Measurements from ENCODE around the gene MRM1.

The MRM1 gene

DNA sequence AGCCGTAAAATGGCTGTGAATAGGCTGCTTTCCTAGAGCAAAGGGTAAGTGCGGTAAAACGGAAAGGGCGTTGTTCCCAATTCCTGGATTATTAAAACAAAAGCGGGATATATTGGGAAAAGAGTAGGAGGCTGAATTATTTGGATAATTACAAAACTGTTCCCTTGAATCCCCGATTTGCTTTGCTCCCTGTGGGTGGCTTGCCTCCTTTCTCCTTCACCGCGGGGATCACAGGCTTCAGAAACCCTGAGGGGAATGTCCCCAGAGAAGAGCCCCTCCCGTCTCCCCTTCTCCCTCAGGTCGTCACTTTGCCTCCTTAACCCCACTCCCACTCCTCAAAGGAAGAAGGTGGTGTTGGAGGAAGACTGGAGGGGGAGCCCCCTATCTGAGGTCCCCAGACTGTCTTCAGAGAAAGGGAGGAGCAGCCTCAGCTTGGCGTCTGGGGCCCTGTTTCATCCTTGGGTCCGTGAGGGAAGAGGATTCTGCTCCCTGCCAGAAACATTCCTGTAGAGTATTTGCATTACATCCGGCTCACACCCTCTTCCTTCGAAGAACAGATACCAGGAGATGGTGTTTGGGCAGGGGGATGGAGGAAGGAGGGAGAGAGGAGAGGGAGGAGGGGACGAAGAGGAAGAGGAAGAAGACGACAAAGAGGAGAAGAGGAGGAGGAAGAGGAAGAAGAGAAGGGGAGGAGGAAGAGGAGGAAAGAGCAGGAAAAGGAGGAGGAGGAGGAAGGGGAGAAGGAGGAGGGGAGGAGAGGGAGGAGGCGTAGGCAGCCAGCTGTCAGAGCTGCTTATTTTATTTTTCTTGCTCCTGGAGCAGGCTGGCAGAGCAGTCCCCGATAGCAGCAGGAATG lies 31.8 kb downstream of the MRM1 start:
- DNase-seq, result no peak

DNA sequence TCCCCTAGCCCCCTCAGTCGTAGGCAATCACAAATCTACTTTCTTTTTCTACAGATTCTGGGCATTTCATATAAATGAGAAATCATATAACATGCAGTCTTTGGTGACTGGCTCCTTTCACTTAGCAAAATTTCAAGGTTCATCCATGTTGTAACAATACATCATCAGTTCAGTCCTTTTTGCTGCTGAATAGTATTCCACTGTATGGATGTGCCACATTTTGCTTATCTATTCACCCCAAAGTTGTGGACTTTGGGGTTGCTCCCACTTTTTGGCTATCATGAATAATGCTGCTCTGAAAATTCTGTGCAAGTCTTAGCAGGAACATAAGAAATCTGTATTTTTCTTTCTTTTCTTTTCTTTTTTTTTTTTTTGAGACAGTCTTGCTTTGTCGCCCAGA lies 39.0 kb downstream of the MRM1 start:
- DNase-seq, result no peak

DNA sequence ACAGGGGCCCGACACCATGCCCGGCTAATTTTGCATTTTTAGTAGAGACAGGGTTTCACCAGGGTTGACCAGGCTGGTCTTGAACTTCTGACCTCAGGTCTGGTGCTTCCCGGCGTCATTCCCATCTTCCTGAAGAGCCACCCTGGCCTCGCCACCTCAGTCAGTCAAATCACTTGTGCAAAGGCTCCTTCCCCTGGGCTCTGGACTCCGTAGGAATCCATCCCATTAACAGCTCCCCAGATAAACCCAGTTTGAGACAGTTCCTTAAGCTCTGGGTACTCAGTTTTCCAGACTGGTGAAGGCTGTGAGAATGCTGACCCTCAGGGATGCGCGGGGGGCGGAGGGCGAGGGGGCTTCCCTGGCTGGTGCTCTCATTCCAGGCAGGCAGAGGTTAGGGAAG lies 39.5 kb downstream of the MRM1 start:
- DNase-seq, result no peak

DNA sequence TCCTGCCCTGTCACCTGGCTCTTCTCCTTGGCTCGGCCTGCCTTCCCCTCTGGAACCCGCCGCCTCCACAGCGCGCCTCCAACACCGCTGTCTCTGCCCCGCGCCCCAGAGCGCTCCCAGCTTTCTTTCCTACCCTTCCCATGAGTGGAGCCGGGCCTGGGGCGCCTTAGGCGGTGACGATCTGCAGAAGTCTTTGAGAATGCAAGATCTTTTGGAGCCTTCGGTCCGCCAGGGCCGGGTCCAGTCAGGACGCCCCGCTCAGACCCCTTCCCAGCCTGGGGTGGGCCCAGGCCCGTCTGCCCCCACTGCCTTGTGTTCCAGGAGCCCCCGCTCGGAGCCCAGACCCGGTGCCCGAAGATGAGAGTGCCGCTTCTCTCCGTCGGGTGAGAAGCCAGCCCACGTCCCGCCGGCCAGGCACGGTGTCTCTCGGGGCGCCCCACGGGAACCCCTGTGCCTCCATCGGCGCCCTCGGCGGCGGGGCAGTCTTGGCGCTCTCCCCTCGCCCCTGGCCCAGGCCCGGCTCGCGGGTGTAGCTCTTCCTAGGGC lies 40.0 kb downstream of the MRM1 start:
- no peak for DNase-seq

DNA sequence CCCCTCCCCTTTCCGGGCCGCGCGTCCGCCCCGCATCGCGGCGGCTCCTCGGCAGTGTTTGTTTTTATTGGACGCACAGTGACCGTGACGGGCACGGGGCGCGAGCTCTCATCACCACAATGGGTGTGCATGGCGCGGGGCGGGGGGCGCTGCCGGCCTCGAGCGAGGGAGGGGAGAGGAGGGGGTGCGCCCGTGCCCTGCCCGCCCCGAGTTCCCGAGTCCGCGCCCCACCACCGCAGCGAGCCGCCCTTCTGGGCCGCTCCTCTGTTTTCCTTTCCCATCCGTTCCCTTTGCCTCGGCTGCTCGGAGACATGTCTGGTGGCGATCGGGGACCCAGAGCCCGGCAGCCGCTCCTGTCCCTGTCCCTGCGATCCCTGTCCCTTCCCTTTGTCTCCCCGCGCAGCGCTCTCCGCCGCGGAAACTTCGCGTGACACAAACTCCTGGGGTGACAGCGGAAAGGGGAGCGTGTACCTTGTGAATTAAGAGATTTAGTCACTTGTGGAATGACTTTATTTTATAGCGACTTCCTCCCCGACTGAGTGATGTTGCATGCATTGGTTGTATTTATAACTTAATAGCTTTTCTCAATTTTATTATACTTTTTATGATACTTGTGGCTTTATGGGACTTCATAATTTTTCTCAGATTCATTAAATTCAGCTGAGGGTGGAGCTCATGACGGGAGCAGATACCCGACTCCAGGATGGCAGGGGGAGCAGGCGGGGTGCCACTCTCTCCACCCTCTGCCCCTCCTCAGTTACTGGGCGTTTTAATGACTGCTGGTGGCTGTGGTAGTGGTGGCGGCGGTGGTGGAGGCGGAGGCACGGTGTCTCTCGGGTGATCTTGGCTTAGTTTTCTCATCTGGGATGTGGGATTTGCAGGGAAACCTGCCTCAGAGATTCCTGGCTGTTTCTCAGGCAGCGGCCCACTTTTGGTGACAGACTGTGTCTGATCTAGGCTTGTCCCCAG lies 40.8 kb downstream of the MRM1 start:
- no peak for DNase-seq

DNA sequence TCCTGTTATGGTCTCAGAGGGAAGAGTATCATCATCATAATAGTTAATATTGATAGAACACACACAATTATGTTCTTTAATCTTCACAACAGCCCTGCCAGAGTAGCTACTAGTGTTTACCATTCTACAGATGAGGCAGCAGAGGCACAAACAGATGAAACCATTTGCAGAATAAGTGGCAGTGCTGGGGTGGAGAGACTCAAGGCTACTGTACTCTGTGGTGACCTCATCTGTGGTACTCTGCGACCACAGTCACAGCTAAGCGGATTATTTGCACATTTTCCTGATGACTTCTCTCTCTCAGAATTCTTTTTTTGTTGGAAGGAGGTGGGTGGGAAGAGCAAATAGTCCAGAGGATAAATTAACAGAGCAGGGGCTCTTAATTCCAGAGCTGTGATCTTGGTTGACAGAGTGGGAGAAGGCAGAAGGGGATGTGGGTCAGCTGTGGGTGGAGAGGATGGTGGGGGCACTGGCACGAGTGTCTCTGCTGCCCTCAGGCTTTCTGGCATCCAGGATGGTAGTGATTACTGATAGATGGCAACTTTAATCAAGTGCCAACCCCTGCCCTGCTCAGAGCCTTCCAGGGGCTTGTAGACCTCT lies 41.8 kb downstream of the MRM1 start:
- no peak for DNase-seq

DNA sequence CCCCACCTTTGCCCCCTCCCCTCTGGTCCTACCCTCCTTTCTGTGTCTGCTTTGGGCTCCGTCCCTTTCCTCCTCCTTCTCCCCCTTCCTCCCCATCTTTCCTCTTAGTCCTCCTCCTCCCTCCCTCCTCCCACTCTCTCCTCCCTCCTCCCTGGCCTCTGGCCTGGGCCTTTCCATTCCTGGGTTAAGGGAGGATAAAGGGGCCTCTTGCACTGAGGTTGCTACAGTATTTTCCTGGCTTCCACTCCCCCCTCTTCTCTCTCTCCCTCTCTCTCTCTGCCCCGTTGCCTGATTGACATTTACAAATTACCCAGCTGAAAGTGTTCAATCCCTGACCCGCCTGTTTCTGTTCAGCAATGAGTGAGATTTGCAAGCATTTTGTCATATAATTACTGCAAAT lies 44.0 kb downstream of the MRM1 start:
- no peak for DNase-seq

DNA sequence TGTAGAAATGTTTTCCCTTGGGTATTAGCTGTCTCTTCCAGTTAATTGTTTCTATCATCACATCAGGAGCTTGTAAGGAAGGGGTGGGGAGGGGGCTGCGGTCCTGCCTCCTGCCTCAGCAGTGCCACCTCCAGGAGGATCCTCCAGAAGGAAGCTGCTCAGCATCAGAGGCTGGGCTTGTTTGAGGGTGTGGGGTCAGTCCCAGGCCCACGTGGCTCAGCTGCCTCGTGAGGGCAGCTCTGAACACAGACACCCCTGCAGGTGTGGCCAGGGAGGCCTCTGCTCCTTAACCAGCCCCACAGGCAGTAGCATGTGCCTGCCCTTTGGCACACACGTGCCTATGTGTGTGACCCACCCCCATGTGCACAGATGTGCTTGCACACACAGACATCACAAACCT lies 46.3 kb downstream of the MRM1 start:
- DNase-seq, result no peak

DNA sequence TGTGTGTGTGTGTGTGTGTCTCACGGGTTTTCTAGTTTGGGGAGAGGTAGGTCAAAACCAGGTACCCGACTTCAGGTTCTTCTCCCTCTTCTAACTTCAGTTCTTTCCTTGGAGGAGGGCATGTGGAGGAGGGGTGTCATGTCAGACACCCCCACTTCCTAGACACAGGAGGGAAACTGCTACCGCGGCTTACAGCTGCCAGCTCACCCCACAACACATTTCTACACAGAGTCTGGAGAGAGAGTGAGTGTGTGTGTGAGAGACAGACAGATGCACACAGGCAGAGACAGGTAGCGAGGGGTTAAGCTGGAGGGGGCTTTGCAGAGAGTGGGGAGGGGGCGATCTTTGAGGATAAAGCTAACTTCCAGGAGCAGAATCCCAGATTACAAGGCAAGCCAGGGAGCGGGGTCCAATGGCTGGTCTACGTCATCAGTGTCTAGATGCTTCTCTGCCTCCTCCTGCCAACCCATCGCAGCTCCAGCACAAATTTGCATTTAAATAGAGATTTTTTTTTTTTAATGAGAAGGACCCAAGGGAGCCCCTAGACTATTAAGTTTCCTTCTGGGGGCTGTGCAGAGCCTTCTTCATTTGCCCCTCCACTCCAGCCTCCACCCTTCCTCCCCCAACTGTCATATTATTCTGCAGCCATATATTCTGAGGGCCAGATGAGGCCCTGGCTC lies 48.9 kb downstream of the MRM1 start:
- DNase-seq, result no peak

DNA sequence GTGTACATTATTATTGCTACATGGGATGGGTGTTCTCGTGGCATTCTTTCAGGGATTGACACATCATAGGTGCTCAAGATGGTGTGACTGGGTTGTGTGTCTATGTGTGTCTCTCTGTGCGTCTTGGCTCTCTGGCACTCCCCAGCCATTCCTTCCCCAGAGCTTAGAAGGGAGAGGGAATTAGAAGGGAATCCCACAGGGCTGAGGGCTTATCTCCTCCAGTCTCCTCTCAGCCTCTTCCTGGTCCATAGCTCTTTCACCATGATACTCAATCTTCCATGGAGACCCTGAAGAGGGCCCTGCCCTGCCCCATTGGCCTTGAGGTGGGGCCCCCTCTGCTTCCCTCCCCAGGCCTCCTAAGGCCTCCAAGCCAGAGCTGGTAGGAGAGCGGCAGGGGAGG lies 52.0 kb downstream of the MRM1 start:
- no peak for DNase-seq

DNA sequence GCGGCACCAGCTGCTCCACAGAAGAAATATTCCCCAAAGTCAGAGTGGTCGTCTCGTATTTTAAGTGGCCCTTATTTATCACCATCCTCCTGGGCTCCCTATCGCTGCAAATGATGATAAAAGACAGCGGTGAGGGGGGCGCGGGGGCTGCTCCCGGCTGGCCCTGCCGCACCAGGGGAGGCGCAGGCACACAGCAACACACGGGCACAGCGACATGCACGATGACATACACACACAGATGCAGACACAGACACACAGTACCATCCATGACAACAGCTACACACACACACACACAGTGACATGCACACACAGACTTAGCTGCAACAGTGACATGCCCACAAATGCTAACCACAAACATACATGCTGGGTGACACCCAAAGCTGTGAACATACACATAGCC lies 52.5 kb downstream of the MRM1 start:
- no peak for DNase-seq

DNA sequence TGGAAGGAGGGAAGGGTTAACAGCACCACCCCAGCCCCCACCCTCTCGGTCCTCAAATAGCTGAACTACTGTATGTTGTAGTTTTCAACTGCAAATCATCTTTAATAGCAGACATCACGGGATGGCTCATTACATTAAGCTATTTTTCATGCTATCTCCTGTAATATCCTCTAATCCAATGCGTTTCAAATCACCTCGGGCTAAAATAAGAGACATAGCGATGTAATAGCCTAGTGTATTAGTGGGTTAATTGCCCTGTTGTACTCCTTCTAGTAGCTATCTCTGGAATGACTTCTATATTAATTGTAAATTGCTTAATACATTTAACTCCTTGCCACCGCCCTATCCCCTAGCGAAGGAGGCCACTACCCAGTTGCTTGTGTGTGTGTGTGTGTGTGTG lies 54.3 kb downstream of the MRM1 start:
- DNase-seq, result no peak

DNA sequence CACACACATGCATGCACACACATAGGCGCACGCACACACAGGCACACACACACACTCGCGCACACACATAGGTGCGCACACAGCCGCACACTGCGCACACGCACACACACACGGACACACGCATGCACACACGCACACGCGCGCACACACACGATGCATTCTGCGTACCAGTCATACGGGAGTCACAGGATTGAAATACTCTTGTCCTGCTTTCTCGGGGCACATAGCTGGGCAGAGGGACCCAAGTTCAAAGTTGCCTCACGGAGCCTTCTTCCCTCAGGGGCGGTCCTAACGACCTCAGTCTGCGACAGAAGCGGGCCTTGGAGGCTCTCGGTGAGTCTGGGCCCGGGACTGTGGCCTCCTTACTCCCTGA lies 56.0 kb downstream of the MRM1 start:
- no peak for DNase-seq

DNA sequence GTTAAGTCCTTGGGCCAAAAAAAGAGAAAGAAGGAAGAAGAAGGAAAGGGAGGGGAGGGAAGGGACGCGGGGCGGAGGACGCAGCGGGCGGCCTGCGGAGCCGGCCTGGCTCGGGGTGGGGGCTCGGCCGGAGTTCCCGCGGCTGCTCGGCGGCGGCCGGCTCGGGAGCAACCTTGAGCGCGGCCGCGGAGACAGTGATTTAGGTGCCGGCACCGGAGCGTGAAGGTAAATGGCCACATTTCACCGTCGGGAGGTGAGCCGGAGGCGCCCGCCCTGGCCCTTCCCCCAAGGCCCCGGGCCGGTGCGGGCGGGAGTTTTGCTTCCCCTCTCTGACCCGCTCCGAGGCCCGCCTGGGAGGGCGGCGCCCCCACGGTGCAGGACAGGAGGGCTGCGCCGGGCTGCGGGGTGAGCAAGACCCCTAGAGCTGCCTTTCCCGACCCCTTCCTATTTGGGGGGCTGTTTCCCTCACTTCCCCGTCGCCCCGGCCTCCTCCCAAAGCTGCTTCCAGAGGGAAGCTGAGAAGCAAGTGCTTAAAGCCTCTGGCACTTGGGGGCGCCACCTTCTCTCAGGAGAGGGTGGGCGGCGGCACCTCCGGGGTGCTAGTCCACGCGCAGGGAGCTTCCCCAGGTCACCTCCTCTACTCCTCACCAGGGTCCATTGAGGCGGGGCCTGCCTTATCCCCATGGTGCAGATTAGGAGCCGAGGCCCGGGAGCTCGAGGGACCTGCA lies 56.5 kb downstream of the MRM1 start:
- DNase-seq, result no peak
